Activated CD4-positive, alpha-beta T cell treated with anti-CD3 and anti-CD28 coated beads, Interleukin-2, amount 50 U/mL, for 48 hours (primary cell): Measurements from ENCODE around the gene HSPA4.
"Not testable (repeated sequence)": the region's sequence is repeated elsewhere in the genome, so short reads cannot be mapped to it uniquely, and the experiment has no call there.

Experiments used
- DNase-seq, 2 experiments: peaks; one replicate each; pipeline ENCODE4 v3.0.0-alpha.2; 2020

Gene HSPA4

DNA sequence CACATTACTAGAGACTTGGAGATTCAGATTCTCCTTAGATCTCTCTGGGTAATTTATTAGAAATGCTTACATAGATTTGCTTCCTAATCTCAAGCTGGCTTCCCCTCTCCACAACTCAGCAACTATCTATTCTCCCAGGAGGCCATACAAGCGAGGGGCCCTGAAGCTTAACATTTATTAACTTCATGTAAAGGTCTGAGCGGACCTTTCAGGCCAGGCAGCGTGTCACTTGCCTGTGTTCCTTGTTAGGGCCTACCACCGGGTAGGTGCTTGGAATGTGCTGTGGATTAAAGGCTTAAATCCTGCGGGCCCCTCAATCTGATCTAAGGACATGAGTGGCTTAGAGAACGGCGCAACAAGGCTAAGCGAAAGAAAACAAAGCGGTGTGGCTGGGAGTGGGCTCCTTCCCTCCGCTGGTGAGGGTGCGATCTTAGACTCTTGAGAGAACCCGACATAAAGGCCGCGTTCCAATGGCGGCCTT, 712 bp upstream of the HSPA4 start:
- no peak for DNase-seq

DNA sequence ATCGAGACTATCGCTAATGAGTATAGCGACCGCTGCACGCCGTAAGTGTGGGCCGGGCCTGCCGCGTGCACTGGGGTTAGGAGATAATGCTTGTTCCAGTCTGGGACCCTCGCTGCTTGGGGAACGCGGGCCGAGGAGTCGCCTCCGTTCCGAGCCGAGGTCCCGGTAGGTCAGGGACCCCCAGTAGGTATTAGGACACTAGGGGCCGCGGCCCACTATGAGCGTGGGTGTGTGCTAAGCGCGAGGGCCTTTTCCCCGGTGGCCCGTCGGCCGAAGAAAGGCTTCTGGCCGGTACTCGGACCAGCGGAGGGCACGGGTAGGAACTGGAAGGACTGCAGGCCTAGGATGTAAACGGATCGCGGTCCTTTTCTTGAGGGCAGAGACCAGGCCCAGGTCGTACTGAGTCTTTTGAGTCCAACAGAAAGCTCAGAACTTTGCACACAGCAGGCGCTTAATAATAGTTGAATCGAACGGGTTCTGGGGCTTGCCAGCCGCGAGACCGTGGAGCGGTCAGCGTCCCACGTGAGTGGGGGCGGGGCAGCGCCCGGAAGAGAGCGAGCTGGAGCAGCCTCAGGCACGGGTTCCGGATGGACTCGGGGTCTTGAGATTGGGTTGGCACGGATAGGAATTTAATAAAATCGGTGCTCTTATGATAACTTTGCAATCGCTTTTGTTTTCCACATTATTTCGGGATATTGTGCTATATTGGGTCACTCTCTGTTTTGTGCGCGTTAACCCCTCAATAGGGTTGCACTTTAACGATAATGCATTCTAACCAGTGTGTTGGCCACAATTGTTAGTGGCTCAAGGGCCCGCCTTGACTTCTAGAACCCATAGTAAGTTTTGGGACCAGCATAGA, 733 bp downstream of the HSPA4 start:
- DNase-seq, result peak; percentile 69 to 75

DNA sequence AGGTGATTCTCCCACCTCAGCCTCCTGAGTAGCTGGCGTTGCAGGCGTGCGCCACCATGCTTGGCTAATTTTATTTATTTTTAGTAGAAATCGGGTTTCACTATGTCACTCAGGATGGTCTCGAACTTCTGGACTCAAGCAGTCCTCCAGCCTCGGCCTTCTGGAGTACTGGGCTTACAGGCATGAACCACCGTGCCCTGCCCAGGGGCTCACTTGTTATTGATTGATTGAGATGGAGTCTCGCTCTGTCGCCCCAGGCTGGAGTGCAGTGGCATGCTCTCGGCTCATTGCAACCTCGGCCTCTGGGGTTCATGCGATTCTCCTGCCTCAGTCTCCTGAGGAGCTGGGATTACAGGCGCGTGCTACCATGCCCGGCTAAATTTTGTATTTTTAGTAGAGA, 1.6 kb downstream of the HSPA4 start:
- DNase-seq, result no peak

DNA sequence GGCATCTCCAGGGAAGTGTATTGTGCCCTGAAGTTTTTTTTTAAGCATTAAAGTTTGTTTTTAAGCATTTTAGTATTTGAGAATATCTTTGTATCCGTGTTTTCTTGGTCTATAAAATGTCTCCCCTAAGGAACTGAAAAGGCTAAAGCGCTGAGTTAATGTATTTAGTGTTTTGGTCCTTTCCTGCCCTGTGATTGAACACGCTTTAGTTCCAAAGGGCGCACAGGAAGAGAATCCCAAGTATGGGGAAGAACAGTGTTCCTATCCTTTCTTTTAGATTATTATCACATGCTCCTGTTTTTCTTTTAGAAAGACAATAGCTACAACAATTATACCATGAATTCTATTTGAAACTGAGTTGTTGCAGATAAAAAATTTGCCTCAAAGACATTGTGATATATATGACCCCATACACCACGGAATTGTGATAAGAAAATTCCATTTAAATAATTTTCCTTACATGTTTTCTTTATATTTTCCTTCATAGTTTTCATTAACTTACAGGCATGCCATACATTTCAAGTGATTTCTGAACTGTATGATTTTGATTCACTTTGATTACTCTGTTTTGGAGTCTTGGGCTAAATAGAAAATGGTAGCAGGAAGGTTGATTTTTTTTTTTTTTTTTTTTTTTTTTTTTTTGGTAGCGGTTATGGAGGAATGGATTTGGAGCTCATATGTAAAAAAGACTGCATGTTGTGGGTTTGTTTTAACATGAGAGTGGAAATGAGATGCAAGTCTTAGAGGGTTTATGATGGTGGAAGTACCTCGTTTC, 3.1 kb downstream of the HSPA4 start:
- DNase-seq, result no peak

DNA sequence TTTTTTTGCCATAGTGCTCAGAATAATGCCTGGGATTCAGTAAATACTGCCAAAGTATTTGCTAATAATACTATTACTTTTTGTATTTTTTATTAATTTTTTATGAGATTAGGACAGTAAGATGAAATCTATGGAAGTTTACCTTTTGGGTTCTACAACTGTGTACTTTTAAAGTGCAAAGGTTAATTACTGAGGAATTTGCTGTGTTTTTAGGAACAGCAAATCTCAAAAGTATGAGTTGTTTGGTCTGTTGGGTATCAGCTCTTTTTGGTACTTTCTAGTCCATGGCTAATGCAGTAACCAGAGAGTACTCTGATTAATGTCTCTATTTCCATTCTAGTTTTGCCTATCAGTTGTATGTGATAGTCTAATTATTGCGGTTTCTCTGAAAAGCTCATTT, 5.1 kb downstream of the HSPA4 start:
- DNase-seq, result no peak

DNA sequence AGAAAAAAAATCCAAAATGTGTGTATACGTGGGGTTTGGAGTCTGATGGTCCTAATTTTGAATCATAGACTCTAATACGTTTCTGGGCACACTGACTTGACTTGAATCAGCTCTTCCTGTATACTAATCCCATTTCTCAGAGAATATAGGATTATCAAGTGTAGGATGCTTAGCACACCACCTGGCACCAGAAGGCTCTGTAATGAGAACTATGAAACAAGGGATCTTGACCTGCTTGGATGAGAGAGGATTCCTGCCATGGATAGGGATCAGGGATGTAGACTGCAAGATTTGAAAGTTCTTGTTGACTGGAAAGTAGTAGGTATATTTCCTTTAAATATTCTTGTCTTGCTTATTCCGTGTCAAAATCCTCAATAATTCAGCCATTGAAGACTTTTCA, 7.8 kb downstream of the HSPA4 start:
- no peak for DNase-seq

DNA sequence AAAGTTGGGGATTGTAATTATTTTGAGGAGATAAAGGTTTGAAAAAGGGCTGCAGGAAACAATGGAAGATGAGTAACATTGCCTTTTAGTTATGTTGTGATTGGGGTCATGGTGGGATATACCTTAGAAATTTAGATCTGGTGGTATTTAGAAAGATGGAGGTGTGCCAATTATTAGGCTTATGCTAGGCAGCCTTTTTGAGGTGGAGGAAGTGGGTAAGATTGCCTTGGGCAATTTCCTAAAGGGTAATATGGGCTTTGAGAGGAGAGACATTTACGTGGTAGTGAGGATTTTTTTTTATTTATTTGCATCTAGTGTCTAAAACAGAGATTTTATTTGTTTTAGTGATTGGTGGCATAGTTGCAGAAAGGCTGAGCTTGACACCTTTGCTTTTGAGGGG, 10.5 kb downstream of the HSPA4 start:
- no peak for DNase-seq

DNA sequence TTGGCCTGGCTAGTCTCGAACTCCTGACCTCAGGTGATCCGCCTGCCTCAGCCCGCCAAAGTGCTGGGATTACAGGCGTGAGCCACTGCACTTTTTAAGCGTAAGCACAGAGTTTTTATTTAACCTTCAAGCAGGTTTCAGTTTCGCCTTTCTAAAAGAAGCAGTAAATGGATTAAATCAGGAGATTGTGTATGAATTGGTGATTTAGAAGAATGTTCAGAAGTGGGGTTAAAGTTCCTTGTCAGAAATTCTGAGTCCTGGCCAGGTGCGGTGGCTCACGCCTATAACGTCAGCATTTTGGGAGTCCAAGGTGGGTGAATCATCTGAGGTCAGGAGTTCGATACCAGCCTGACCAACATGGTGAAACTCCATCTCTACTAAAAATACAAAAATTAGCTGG, 12.2 kb downstream of the HSPA4 start:
- no peak for DNase-seq

DNA sequence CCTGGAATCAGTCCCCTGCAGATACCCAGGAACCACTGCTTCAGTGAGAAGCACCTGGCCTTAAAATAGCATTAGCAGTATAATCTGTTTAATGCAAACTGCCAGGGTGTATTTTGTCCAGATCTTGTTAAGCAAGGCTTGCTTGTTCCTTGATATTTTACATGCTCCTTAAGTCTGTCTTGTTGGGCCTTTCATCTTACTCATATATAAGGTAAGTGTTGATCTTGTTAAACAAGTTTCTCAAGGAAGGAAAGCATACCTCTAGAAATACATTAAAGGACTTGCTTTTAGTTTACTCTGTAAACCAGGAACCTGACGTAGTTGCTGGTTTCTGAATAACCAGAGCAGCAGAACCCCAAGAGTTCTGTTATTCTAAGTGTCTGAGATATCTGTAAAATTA, 13.7 kb downstream of the HSPA4 start:
- no peak for DNase-seq

DNA sequence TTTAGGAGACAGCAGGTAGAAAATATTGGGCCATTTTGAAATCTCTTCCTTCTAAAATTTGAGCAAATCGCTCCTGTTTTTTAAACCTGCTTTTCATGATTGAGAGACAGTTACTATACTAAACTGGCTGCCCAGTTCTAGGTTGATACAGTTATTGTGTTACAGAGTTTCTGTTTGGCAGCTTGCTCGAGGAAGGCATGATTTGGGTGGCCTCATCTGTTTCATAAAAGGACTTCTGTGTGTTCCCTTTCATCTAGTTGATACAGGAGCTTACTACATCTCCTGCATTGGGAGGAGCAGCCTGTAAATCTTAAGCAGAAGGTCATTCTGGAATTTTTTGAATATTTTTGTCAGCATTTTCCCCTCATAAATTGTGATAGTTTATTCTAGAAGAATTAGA, 14.2 kb downstream of the HSPA4 start:
- no peak for DNase-seq

DNA sequence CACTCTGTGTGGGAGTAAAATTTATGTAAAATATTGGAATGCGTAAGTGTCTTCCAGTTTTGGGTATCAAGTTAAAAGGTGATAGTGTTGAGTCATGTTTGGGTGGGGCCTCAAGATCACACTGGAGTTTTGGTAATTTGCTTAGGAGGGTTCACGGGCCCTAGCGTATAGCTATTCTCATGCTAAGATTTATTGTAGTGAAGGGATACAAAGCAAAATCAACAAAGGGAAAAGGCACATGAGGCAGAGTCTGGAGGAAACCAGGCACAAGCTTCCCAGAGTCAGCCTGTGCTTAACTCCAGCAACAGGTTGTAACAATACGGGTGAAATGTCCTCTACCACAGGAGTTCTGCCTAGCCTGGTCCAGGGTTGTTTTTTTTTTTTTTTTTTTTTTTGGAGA, 20.2 kb downstream of the HSPA4 start:
- no peak for DNase-seq

DNA sequence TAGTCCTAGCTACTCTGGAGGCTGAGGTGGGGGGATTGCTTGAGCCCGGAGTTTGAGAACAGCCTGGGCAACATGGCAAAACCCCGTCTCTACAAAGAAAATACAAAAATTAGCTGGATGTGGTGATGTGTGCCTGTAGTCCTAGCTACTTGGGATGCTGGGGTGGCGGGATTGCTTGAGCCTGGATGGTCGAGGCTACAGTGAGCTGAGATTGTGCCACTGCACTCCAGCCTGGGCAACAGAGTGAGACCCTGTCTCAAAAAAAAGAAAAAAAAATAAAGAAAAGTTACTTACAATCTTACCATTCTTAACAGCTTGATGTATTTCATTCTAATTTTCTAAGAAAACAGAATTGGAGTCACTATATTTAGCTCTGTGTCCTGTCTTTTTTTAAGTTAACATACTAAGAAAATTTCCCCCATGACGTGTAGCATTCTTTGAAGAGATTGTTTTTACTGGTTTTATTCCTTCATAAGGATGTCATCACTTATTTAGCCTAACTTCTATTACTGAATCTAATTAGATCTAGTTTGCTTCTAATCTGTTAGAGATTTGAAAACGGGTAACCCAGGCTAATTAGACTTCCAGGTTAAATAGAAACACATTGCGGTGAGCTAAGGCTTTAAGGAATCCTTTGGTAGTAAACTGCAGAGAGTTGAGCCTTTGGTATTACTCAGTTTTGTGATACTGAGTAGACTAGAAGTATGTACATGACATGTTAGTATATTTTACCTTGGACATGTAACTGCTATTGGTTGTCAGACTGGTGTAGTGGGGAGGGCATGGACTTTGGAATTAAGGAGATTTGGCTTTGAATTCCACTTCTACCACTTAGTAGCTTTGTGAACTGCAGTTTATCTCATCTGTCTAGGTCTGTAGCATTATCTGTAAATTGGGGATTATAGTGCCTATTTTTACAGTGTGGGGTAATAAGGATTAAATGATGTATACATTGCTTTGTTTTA, 24.0 kb downstream of the HSPA4 start:
- DNase-seq, result no peak

DNA sequence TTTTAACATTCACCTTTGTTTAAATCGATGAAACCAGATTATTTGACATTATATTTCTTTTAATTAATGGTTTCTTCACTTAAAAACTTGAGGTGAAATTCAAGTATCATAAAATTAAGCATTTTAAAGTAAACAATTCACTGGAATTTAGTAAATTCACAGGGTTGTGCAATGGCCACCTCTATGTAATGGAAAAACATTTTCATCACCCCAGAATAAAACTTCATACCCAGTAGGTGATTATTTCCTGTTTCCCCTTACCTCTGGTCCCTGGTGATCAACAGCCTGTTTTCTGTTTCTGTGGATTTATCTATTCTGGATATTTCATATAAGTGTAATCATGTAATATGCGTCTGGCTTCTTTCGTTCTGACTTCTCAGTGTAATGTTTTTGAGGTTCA, 27.2 kb downstream of the HSPA4 start:
- no peak for DNase-seq

DNA sequence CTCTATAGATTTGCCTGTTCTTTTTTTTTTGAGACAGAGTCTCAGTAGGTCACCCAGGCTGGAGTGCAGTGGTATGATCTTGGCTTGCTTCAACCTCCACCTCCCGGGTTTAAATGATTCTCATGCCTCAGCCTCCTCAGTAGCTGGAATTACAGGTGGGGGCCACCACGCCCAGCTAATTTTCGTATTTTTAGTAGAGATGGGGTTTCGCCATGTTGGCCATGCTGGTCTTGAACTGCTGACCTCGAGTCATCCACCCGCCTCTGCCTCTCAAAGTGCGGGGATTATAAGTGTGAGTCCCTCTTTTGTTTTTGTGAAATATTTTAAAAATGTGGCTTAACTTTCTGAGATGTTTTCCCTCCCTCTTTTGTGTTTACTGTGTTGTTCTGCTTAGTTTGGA, 29.2 kb downstream of the HSPA4 start:
- DNase-seq, result no peak

DNA sequence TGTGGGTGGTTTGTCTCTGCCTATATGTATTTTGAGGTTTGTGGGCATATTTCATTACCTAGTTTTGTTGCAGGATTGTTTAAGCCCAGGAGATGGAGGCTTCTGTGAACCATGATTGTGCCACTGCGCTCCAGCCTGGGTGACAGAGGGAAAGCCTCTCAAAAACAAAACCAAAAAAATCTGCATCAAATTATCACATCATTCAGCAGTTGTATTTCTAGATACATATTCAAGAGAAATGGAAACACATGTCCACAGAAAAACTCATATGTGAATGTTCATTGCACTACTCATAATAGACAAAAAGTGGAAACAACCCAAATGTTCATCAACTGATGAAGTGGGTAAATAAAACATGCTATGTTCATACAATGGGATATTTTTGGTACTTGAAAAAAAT, 29.9 kb downstream of the HSPA4 start:
- DNase-seq, result no peak

DNA sequence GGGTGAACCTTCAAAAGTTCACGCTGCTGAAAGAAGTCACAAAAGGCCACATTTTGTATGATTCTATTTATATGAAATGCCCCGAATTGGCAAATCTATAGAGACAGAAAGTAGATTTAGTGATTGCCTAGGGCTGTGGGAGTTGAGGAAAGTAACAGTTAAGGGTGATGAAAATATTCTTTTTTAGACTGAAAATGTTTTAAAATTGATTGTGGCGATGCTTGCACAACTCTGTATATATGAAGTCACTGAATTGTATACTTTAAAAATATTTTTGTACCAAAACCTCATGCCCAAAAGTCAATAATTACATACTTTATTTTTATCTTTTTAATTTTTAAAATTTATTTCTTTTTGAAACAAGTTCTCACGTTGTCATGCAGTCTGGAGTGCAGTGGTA, 30.3 kb downstream of the HSPA4 start:
- DNase-seq, result no peak

DNA sequence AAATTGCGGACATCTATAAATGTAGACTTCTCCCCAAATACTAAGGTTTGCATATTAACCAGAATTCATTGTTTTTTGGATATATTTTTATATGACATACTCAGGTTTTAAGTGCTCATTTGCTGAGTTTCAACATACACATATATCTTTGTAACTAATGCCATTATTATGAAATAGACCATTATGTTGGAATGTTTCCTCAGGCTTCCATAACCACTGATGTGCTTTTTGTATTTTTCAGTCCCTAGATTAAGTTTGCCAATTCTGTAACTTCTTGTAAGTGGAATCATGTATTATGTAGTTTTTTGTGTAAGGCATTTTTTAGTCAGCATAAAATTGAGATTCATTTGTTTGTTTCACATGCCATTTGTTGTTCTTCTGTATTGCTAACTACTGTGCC, 32.1 kb downstream of the HSPA4 start:
- no peak for DNase-seq

DNA sequence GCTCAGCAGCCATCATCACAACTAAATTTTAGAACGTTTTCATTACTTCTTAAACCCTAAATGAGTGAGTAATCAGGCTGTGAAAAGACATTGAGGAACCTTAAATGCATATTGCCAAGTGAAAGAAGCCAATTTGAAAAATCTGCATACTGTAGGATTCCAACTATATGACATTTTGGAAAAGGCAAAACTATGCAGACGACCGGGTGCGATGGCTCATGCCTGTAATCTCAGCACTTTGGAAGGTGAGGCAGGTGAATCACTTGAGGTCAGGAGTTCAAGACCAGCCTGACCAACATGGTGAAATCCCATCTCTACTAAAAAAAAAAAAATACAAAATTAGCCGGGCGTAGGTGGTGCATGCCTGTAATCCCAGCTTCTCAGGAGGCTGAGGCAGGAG, 33.4 kb downstream of the HSPA4 start:
- not testable (repeated sequence) for DNase-seq

DNA sequence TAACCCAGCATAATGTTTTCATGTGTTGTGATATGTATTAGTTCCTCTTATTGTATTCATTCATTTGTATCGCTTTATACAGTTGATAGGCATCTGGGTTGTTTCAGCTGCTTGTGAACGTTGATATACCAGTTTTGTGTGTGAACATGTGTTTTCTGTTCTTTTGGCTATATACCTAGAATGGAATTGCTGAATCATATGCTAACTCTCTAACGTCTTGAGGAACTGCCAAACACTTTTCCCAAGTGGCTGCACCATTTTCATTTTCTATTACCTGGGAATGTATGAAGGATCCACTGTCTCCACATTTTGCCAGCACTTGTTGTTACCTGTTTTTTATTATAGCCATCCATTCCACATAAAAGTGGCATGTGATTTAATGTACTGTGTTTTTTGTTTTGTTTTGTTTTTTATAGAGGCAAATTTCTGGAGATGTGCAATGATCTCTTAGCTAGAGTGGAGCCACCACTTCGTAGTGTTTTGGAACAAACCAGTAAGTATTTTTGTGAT, 34.6 kb downstream of the HSPA4 start:
- no peak for DNase-seq

DNA sequence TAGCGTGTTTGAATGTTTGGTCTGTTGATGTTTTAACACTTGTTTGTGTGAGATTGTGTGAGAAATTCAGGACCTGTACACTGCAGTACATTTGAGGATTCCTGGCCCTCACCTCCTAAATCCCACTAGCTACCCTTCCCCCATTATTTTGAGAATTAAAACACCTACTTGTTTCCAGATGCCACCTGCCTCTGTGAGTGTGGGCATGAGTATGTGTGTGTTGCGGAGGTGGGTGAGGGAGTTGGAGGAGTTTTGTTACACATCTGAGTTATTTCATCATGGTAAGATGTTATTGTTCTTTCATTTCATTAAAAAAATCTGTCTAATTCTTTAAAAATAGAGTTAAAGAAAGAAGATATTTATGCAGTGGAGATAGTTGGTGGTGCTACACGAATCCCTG, 36.3 kb downstream of the HSPA4 start:
- no peak for DNase-seq

DNA sequence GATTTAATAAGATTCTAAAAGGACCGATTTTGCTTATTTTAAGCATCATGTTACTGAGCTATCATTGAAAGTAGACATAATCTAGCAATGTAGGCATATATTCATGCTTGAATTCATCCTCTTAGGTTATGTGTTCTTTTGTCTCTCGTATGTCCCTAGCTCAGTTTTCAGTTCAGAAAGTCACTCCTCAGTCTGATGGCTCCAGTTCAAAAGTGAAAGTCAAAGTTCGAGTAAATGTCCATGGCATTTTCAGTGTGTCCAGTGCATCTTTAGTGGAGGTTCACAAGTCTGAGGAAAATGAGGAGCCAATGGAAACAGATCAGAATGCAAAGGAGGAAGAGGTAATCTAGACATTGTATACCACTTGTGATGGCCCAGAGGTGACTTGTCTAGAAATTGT, 39.2 kb downstream of the HSPA4 start:
- DNase-seq, result no peak

DNA sequence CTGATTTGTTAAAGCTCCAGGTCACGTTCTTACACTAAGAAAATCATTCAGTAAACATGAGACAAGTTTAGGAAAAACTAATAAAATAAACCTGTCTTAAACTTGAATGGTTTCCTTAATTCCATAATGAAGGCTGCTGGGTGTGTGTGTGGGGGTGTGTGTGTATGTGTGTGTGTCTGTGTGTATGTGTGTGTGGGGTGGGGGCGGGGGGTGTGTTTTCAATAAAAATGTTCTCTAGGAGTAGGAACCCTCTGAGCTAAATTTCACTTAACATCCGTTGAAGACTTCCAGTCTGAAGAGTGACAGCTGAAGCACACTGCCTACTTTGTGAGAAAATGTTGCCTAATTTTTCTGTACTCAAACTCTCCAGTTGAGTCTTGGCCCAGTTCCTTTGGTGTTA, 54.5 kb downstream of the HSPA4 start:
- no peak for DNase-seq
